OCI-LY7 (cell line): ENCODE data around the gene RASL11A. TPM values are rescaled to one million over a fixed set of nuclear protein-coding genes. Genes with fewer than 3 reads are reported as not detected.

Experiments
- BruUV-seq: library from RNA; stranded (reverse); fragments of 400-500 nt; replicated peaks from 2 replicates; lab custom pipeline; 2021; lab: Mats Ljungman, UMichigan
- CTCF ChIA-PET: fragments of 300-600 bp; sonication (Branson Sonifier 250); formaldehyde crosslinking; loops from one replicate; lab custom pipeline; 2022; ENCODE audit warnings: antibody characterized with exemption; ENCODE audit not compliant: unreplicated experiment; lab: Charles Lee
- POLR2A ChIA-PET: fragments of 300-600 bp; sonication (Branson Sonifier 250); formaldehyde crosslinking; loops from one replicate; lab custom pipeline; 2022; ENCODE audit warnings: antibody characterized with exemption; lab: Charles Lee
- DNase-seq: peaks from one replicate; pipeline ENCODE4 v3.0.0-alpha.2; 2015; ENCODE audit warnings: low spot score
- H2AFZ ChIP-seq: fragments of 200-600 bp; sonication (generic), shearing (Covaris generic); 2 replicates; pipeline ENCODE4 v1.6.1; 2014; ENCODE audit warnings: mild to moderate bottlenecking, antibody characterized with exemption, low read length, moderate library complexity
- H3K27ac ChIP-seq: fragments of 200-600 bp; sonication (generic); 2 replicates; pipeline ENCODE4 v1.5.1; 2014; ENCODE audit warnings: mixed run types, low read depth, mild to moderate bottlenecking, moderate library complexity, low read length, inconsistent platforms; ENCODE audit not compliant: poor library complexity, severe bottlenecking
- H3K36me3 ChIP-seq: fragments of 200-600 bp; sonication (generic); 2 replicates; pipeline ENCODE4 v1.6.1; 2014; ENCODE audit warnings: mild to moderate bottlenecking, antibody characterized with exemption, low read length, moderate library complexity, mixed read lengths; ENCODE audit not compliant: insufficient read depth
- H3K4me1 ChIP-seq: fragments of 200-600 bp; sonication (generic); 2 replicates; pipeline ENCODE4 v1.5.1; 2014; ENCODE audit warnings: mild to moderate bottlenecking, low read length; ENCODE audit not compliant: insufficient read depth, poor library complexity, severe bottlenecking
- H3K4me2 ChIP-seq: fragments of 200-600 bp; sonication (generic); 2 replicates; pipeline ENCODE4 v1.6.1; 2014; ENCODE audit warnings: mild to moderate bottlenecking, low read length
- H3K4me3 ChIP-seq: fragments of 200-600 bp; sonication (generic); 2 replicates; pipeline ENCODE4 v1.5.1; 2014; ENCODE audit warnings: mild to moderate bottlenecking, low read depth, low read length; ENCODE audit not compliant: poor library complexity, severe bottlenecking
- H3K79me2 ChIP-seq: fragments of 200-600 bp; sonication (generic); 2 replicates; pipeline ENCODE4 v1.6.1; 2016; ENCODE audit warnings: low read depth, mild to moderate bottlenecking, low read length, moderate library complexity, mixed read lengths; ENCODE audit not compliant: insufficient read depth
- H3K9me2 ChIP-seq: fragments of 200-600 bp; sonication (generic); 2 replicates; pipeline ENCODE4 v1.6.1; 2016; ENCODE audit warnings: mild to moderate bottlenecking, low read length, mixed read lengths; ENCODE audit not compliant: insufficient read depth
- H3K9me3 ChIP-seq: fragments of 200-600 bp; sonication (generic); 2 replicates; pipeline ENCODE4 v1.6.1; 2014; ENCODE audit warnings: mild to moderate bottlenecking, mixed run types, low read length, mixed read lengths
- H4K20me1 ChIP-seq: fragments of 200-600 bp; sonication (generic); 2 replicates; pipeline ENCODE4 v1.6.1; 2014; ENCODE audit warnings: mild to moderate bottlenecking, antibody characterized with exemption, low read length, moderate library complexity, mixed read lengths; ENCODE audit not compliant: insufficient read depth
- CTCF ChIP-seq: fragments of 200-600 bp; sonication (generic); conservative IDR thresholded peaks from 2 replicates; pipeline ENCODE4 v1.5.1; 2014; ENCODE audit warnings: mild to moderate bottlenecking, antibody characterized with exemption, low read length, moderate library complexity, mixed read lengths
- EZH2phosphoT487 ChIP-seq: fragments of 200-600 bp; sonication (generic); IDR thresholded peaks from 2 replicates; pipeline ENCODE4 v1.6.1; 2018; ENCODE audit warnings: low read depth, borderline replicate concordance, mild to moderate bottlenecking, mixed run types, antibody characterized with exemption, low read length, moderate library complexity, mixed read lengths
- intact Hi-C: fragments of 100-400 bp; cut with micrococcal nuclease; formaldehyde crosslinking; loops from one replicate; pipeline ENCODE4 v1.10.0; 2022; ENCODE audit not compliant: unreplicated experiment
- total RNA-seq, 2 experiments: library from RNA; depleted of rRNA in 1 of 2; stranded (reverse); fragments of >200 nt in 1 of 2; shearing (Covaris generic) in 1 of 2; gene quantifications; 2 replicates each; pipeline ENCODE4 v1.2.3, GENCODE V29; 2014 to 2022

RASL11A gene
- total RNA-seq, 2 experiments from 2014 or later, result 1.3 to 2.4 TPM

GRCh38 chr13:27233964-27234363 lies 36.7 kb upstream of the RASL11A start:
- DNase-seq, result no peak
- no peaks in the 10 kb centered on the region for H3K79me2 ChIP-seq
- BruUV-seq, result no TSS peak
- H3K4me3 ChIP-seq, result no peak overlapping the region
- intact Hi-C loops, result no loop called here
- ChIA-PET CTCF (no interaction called here), POLR2A (interaction anchor here (0.5 kb wide), 1 partner anchor 10 kb away, joined by 3 read pairs; no protein-coding TSS in a partner anchor)
- peaks cover 3% of the 10 kb centered on the region; the same call in 1 of the 2 replicates for H3K36me3 ChIP-seq
- H3K9me3 ChIP-seq, result peaks cover 20% of the 10 kb centered on the region
- no peaks in the 10 kb centered on the region for H3K9me2 ChIP-seq
- H3K4me2 ChIP-seq, result no peak overlapping the region
- H3K4me1 ChIP-seq, result peaks cover 14% of the 10 kb centered on the region
- no peak for TF ChIP-seq CTCF
- TF ChIP-seq EZH2phosphoT487, result no peak
- H4K20me1 ChIP-seq, result no peaks in the 10 kb centered on the region
- H2AFZ ChIP-seq, result no peak overlapping the region
- H3K27ac ChIP-seq, result no peak overlapping the region

- CTCF ChIA-PET, result no interaction called here
- intact Hi-C loops, result no loop called here
Observed at GRCh38 chr13:27236478-27236877, 34.2 kb upstream of the RASL11A start.

More at GRCh38 chr13:27236478-27236877, 34.2 kb upstream of the RASL11A start:
- Histone ChIP-seq H3K27ac (no peak overlapping the region), H2AFZ (no peak overlapping the region), H3K36me3 (no peaks in the 10 kb centered on the region), H3K79me2 (no peaks in the 10 kb centered on the region), H3K4me3 (no peak overlapping the region), H4K20me1 (no peaks in the 10 kb centered on the region), H3K9me3 (peaks cover 13% of the 10 kb centered on the region; the same call in 1 of the 2 replicates), H3K4me1 (no peaks in the 10 kb centered on the region), H3K4me2 (no peak overlapping the region), H3K9me2 (no peaks in the 10 kb centered on the region)
- DNase-seq, result no peak
- TF ChIP-seq CTCF (no peak), EZH2phosphoT487 (no peak)
- BruUV-seq, result no TSS peak
- POLR2A ChIA-PET, result no interaction called here
